CD4-positive, alpha-beta T cell treated with Interleukin-12 subunit alpha and Interleukin-12 subunit beta, for 1 hour (primary cell): ENCODE data around the gene TMEM190.

Experiments
- DNase-seq: peaks from one replicate; pipeline ENCODE4 v3.0.0-alpha.2; 2020

The TMEM190 gene

GRCh38 chr19:55424518-55424917 lies 47.9 kb downstream of the TMEM190 start:
- DNase-seq: no peak

- no peak for DNase-seq
Measured at GRCh38 chr19:55426042-55426441, 49.4 kb downstream of the TMEM190 start.
